Body of pancreas (tissue), 4 donors: ENCODE results near the gene GNAO1.

Experiments
- POLR2A ChIP-seq, 3 donors: fragments of 450-650 bp; IDR thresholded peaks; one replicate each; pipeline ENCODE4 v1.6.1; 2016; ENCODE audit warnings: antibody characterized with exemption in 3 of 3, mild to moderate bottlenecking in 2 of 3
- TF ChIP-seq, protein P1 (sequence below), 7 experiments: fragments of 450-650 bp in 4 of 7; fragments of 200-600 bp in 3 of 7; sonication (generic) in 3 of 7; IDR thresholded peaks; one replicate each; pipeline ENCODE4 v1.5.1; 2016 to 2019; ENCODE audit warnings: antibody characterized with exemption in 7 of 7

DNA sequence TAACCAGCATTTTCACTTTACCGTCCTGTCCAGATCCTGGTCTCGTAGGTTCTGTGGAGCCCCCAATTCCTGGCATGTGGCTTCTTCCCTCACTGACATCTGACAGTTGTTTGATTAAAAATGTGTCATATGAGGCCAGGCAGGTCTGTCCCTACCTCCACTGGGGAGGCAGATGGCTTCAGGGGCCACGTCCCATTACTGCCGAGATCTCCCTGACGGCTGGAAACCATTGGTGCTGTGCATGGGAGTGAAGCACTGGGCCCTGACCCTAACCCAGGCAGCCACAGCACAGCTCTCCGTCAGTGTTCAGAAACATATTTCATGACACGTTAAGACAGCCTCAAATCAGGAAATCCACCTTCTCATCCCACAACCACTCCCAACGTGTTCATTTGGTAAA lies 77.5 kb downstream of the GNAO1 start:
- TF ChIP-seq, protein P1, sequence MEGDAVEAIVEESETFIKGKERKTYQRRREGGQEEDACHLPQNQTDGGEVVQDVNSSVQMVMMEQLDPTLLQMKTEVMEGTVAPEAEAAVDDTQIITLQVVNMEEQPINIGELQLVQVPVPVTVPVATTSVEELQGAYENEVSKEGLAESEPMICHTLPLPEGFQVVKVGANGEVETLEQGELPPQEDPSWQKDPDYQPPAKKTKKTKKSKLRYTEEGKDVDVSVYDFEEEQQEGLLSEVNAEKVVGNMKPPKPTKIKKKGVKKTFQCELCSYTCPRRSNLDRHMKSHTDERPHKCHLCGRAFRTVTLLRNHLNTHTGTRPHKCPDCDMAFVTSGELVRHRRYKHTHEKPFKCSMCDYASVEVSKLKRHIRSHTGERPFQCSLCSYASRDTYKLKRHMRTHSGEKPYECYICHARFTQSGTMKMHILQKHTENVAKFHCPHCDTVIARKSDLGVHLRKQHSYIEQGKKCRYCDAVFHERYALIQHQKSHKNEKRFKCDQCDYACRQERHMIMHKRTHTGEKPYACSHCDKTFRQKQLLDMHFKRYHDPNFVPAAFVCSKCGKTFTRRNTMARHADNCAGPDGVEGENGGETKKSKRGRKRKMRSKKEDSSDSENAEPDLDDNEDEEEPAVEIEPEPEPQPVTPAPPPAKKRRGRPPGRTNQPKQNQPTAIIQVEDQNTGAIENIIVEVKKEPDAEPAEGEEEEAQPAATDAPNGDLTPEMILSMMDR (IDR thresholded peaks at IDR 0.05), result no peak
- TF ChIP-seq POLR2A (IDR thresholded peaks at IDR 0.05), result no peak
